Measurements from ENCODE around the gene RGS21. TPM values are rescaled to one million over a fixed set of nuclear protein-coding genes. Genes with fewer than 3 reads are reported as not detected.
"Not testable (repeated sequence)": the region's sequence is repeated elsewhere in the genome, so short reads cannot be mapped to it uniquely, and the experiment has no call there.

Gene RGS21, protein sequence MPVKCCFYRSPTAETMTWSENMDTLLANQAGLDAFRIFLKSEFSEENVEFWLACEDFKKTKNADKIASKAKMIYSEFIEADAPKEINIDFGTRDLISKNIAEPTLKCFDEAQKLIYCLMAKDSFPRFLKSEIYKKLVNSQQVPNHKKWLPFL
- total RNA-seq, result not detected

DNA sequence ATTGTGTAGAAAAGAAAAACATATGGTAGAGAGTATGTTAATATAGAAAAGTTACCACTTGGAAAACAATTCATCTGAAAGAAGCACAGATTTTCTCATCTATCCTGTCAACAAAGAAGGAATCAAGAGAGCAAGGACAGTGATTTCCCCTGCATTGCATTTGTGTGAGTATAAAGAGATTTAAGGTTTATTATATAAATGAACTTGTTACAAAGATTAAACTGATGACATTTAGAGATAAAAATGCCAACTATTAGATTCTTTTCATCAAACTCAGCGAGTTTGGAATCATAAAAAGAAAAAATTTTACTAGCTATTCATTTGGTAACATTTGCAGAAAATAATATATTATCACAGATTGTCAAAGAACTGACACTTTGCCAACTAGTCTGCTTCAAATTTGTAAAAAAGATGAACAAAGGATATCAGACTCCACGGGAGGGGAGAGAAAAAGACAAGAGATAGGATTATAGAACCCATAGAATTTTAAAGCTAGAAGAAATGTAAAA is at the start of gene RGS21:
RGS21 (plus strand) TSS at position 51 of the 509 bp plus-strand sequence. CDS start 26,045 bp downstream, outside the sequence.
- no peak for DNase-seq (ENCODE audit: low spot score)

DNA sequence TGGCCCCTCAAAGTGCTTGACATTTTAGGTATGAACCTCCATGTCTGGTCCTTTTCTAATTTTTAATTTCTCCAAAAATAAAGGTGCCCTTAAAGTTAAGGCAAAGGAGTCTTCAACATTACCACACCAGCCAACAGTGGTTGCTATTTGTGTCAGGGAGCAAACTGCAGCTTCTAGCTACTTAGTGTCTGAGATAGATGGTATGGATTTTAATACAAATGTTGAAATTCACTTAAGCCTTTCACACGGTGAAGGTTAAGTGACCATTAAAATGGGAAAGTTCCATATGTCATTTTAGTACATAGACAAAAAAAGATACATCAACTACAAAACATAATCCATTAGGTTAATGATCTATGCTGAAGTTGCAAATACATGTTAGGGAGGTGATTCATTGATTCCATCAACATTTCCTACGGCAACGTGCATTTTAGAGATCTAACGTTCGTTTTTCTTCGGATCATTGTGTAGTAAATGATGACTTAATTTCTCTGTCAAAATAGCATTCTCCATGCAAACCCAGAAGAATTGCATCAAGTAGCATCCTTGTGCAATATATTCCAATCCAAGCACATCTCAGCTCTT is 48.2 kb upstream of the RGS21 start:
- DNase-seq (ENCODE audit: low spot score), result no peak

DNA sequence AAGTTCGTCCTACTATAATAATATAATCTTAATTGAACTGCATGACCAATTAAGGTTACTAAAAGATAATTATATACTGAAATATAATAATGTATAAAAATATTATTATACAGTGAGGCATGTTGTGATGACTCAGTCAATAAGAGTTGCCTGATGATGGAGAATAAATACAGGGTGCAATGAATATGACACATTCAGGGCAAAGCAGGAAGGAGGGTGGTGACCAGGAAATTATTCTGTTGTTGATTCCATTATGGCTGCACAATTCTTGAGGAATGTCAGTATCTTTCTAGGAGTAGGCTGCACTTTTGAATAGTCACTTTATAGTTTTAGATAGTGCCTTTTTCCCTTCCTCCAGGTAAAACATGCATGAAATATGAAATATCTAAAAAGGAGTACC is 46.4 kb upstream of the RGS21 start:
- no peak for DNase-seq (ENCODE audit: low spot score)

DNA sequence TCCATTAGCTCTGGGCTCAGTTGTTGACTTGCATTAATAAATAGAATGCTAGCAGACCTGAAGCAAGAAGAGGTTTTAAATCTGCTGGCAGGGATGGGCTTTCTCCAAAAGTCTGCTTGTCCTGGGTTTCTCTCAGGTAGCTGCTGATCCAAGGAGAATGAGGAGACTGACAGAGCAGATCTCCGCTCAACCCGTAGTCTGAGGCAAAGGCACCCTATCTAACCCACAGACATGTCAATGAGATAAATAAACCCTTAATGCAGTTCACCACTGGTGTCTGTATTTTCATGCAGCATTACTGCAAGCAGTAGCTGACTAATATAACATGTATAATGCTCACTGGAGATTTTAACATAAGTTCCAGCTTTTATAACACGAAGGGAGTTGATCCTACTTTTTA is 44.1 kb upstream of the RGS21 start:
- DNase-seq (ENCODE audit: low spot score), result no peak

DNA sequence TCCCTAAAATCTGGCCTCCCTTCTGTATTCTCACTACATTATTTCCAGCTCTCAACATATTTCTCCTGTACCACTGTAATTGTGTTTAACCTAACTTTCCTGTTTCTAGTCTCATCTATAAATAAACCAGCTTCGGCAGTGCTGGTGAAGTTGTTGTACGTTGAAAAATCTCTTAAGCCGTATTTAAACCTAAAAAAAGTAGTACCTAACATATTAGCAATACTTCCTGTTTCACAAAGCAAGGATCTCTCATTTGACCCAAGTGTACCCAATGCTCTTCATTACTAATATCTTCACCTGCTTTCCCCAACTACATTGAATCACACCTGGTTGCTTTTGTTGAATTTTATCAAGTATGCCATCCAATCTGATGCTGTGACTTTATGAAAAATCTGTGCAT is 42.2 kb upstream of the RGS21 start:
- no peak for DNase-seq (ENCODE audit: low spot score)

DNA sequence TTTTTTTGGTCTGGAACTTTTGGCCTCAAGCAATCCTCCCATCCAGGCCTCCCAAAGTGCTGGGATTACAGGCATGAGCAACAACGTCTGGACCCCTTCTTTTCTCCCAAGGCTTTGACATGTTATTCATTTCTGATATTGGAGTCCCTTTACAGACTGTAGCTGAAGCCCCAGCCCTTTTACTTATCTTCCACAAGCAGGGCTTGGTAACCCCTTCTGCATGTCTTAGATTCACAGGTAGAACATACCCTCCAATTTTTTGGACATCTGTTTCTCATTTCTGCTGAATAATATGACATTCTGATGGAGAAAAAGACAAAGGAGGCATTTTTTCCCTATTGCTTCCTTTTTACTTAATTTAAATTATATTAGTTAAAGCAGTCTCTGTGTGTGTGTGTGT is 39.2 kb upstream of the RGS21 start:
- DNase-seq (ENCODE audit: low spot score), result no peak

DNA sequence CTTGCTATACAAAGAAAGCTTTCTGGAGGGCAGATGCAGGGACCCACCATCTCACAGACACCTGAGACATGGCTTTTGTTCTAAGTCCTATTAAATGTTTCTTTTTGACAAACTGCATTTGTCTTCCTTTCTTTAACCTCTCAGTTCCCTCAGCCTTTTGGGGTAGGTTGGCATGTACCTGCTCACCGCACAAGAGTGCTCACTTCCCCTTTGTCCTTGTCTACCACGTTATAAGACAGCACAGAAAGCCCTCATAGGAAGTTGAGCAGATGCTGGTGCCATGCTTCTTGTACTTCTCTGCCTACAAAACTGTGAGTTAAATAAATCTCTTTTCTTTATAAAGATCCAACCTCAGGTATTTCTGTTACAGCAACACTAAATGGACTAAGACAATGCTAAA is 31.9 kb upstream of the RGS21 start:
- DNase-seq (ENCODE audit: low spot score), result no peak

DNA sequence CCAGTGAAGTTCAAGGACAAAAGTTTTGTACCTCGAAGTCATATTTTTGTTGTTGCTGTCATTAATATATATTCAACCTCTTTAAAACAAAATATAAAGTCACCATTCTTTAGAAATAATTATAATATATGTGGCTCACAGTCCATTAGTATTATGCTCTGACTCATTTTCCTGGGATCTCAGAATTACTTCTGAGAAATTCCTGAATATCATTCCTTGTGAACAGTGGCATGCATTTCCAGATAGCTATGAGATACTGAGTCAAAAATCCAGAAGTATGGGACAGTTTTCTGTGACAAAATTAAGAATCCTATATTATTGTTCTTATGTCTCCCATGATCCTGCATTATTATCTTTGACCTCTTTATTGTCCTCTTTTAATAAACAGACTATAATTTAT is 13.8 kb upstream of the RGS21 start:
- DNase-seq (ENCODE audit: low spot score), result no peak

DNA sequence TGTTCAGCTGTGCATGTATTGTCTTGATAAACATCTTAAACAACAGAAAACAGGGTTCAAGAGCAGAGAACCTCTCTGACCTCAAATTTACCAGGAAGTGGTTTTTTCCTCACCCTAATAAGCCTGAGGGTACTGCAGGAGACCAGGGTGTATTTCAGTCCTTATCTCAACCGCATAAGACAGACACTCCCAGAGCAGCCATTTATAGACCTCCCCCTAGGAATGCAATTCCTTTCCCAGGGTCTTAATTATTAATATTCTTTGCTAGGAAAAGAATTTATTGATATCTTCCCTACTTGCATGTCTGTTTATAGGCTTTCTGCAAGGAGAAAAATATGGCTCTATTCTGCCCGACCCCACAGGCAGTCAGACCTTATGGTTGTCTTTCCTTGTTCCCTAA is 8.5 kb upstream of the RGS21 start:
- DNase-seq (ENCODE audit: low spot score), result not testable (repeated sequence)

DNA sequence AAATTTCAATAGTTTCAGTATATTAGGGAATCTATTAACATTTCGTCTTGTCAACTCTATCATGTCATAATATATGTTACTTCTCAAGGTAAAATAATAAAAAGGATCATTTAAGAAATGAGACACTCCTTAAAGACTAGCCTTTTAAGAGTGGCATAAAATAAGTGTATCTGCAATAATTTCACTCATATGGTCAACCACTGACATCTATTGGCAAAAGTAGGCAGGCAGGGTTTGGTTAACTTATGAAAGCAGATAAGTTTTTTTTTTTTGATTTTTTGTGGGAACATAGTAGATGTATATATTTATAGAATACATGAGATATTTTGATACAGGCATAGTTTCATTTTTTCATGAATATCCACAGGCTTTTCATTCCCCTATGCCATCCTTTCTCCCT is 5.5 kb upstream of the RGS21 start:
- DNase-seq (ENCODE audit: low spot score), result no peak

DNA sequence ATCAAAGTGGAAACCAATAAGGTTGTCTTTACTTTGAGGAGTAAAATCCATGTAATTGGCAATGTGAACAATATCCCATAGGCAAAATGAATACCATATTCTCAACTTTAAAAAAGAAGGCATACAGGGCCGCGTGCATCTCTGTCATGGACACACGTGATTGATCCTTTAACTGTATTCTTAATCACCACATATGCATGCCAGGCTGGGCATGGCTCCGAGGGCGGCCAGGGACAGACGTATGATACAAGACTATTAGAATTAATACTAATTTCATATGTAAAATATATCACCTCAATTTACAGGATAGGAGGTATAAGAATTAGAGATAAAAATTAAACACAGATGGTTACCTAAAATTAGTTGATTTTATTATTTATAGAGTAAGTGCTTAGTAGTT is 11.2 kb downstream of the RGS21 start:
- no peak for DNase-seq (ENCODE audit: low spot score)

DNA sequence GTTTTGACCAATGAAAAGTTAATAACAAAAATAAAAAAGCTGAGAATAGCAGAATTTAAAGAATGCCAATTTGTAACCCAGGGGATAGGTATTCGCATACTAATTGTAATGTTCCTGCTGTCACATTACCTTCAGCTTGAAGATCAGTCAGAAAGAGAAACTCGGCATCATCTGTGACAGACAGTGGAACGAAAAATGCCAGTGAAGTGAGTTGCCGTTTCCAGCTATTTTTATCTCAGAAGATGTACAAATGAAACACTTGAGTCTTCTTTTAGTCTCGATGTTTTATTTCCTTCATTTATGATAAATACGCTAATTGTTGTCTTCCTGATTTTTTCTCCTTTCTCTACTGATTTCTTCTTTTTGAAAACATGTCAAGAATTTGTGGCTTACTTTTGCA is 26.1 kb downstream of the RGS21 start:
- DNase-seq (ENCODE audit: low spot score), result no peak

DNA sequence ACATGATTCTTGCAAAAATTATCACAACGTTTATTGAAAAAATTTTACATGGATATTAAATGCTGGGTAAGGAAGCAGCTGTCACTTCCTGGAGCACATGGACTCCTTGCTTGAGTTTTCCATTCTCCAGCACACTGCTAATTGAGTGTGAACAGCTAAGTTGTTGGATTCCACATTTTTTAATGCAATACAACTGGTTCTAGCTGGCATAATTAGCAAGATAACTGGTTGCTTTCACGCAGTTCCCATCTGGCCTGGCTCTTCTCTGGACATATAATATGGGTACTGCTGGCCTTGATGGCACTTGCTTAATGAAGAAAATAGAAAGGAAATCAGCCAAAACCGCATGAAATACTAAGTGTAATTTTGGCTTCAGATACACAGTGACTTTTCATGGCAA is 26.6 kb downstream of the RGS21 start:
- DNase-seq (ENCODE audit: low spot score), result no peak

DNA sequence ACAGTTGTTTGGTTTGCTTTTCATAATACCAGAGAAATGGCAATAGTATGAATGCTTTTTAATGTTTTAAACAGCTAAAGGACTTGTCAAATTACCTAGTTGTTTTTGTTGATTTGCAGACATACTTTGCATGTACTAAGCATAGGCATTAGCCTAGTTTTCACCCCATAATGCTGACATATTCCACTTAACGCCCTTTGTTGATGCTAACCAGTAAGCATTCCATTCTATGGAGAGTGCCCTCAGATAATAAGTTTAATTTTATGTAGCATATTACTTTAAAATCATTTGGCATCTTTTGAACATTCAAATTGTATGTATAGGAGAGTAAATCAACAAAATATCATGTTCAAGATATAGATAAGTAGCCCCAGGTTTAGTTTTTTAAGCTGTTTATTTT is 32.5 kb downstream of the RGS21 start:
- DNase-seq (ENCODE audit: low spot score), result no peak

DNA sequence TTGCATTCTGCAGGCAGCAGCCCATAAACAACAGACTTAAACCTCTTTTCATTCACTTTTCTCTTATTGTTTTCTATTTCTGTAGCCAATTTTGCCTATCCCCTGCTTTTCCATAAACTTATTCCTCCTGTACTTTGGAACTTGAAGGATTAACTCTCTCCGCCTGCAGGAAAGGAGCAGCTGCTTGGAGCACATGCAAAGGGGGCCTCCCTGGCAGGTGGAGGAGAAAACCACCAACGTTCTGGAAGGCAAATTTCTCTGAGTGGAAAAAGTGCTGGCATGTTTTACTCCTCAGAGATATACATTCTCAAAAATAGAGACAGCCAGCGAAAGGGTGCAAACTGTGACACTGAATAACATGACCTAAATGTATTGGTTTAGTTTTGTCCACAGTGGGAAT is 33.6 kb downstream of the RGS21 start:
- no peak for DNase-seq (ENCODE audit: low spot score)

DNA sequence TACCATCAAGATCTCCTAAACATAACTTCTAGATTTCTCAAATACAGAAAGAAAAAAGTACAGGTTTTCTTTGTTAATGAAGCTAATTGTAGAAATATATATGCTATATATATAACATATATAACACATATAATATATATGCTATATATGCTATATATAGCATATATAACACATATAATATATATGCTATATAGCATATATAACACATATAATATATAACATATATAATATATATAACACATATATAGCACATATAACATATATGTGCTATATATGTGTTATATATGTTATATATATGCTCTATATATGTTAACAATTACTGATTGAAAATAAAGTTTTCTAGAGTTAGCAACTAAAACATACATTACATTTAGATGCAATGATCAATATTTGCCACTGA is 34.8 kb downstream of the RGS21 start:
- DNase-seq (ENCODE audit: low spot score), result no peak

DNA sequence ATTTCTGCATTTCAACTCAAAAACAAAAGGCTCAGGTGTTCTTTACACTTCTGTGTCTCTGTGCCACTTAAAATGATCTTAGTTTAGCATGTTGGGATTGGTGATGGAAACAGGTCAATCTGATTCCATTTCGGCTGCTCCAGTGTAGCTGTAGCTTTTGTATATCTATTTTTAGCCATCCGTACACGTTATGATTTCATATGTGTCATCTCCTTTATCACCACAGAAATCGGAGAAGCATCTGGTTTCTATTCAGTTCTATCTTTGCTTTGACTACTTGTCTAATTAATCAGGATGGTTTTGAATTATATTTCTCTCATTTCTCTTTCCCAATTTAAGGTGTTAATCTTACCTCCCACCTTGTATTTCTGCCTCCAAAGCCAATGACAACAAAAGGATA is 41.1 kb downstream of the RGS21 start:
- no peak for DNase-seq (ENCODE audit: low spot score)

DNA sequence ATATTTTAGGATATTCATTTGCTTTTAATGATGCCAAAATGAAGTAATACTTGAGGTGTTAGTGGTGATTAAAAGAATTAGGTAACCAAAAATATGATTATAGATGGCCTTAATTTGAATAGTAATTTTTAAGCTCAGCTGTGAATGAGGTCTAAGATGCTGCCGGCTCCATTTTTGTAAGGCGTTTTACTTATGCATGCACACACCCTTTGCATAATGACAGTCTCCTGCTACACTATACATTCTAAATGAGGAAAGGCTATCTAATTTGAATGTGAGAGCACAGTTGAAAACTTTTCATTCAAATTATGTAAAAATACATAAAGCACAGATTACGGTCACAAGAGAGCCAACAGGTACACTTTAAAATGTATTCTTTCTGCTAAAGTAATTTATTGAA is 41.6 kb downstream of the RGS21 start:
- no peak for DNase-seq (ENCODE audit: low spot score)

DNA sequence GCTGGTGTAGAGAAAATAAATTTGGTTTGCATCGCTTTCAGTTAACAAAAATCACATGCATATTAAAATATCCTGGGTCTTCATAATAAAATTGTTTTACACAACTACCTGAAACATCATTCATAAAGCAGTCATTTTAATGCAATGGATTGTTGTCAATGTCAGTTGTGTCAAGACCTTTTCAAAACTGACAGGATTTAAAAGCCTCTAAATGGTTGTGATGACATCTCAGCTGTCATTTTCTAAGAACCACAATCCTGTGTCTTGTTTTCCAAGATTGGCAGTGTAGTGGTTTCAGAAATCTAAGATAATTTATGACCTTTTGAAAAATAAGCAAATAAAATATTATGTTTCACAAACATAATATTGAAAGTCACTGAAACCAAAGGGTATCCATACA is 42.0 kb downstream of the RGS21 start:
- no peak for DNase-seq (ENCODE audit: low spot score)

DNA sequence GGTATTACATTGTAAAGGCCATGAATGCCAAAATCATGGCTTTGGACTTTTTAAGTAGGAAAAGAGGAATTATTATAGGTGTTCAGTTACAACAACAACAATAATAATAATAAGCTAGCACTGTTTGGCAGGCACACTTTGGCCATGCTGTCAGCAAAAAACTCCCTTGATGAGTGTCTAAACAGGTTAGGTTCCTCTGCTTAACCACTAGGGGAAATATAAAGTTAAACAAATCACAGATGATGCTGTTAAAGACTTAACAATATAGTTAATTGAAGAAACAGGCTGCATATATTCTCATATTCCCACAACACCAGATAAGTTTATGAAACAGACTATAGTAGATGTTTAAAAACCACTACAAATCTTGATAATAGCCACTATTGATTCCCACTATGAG is 46.4 kb downstream of the RGS21 start:
- no peak for DNase-seq (ENCODE audit: low spot score)

DNA sequence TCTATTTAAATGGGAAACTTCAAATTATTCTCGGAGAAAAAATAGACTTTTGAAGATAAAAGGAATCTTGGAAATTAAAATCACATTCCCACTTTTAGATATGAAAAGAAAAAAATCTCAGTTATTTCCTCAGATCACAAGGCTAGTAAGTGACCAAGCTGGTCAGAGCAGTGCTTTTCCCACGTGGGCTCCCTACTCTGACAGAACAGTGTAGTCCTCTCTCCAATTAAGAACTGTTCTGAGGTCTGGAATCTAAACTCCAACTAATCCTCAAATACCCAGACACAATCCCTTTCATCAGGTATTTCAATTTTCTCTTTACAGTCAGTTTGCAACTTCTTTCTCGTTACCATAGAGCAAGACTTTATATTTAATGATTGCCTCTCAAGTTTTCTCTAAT is 50.6 kb downstream of the RGS21 start:
- no peak for DNase-seq (ENCODE audit: low spot score)

DNA sequence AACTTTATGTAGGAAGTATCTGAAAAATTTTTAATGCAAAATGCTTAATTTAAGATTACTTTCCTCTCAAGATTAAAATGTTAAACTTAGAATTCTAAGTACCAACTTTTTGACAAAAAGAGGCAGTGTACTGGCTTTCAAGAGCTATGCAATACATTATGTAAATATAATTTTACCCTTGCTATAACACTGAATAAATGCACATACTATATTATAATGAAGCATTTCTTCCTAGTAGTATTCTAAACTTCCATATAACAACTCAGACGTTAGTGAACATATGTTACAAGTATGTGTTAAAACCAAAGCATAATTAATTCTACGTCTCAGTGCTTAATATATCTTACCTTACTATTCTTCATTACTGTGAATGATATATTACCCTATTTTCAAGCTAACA is 58.5 kb downstream of the RGS21 start:
- DNase-seq (ENCODE audit: low spot score), result no peak

DNA sequence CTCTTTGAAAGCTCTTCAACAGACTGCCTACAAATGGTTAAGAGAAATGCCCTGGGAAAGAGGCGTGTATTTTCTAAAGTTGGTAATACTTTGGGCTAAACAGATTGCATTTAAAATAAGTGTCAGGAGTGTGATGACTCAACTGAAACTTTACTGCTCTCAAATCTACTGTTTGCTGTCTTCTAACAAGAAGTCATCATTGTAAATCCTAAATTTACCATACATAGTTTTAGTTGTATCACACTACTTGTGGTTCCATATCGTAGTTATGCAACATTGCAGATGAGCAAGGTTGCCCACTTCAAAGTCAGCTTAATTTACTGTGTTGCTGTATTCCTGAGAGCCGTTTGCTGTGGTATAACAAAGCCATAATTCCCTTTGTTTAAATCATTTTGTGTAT is 59.6 kb downstream of the RGS21 start:
- DNase-seq (ENCODE audit: low spot score), result no peak

DNA sequence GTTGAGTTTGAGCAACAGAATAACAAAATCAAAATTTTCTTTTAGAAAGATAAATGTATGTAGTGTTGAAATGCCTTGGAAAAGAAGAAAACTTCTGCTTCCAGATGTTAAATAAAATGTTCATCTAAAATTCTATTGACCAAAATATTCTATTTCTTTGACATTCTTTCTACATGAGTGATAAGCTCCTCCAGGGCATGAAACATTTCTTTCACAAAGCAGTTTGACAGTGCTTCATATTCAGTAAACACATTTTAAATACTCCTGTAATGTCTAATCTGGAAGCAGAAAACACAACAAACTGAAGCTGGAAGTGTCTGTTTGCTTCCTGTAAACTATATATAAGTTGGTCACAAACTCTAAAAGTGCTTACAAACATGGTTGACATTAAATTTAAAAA is 61.5 kb downstream of the RGS21 start:
- DNase-seq (ENCODE audit: low spot score), result no peak
